ENCODE measurements around the gene RAD51D.
"Not testable (repeated sequence)": the region's sequence is repeated elsewhere in the genome, so short reads cannot be mapped to it uniquely, and the experiment has no call there.

Gene RAD51D

DNA sequence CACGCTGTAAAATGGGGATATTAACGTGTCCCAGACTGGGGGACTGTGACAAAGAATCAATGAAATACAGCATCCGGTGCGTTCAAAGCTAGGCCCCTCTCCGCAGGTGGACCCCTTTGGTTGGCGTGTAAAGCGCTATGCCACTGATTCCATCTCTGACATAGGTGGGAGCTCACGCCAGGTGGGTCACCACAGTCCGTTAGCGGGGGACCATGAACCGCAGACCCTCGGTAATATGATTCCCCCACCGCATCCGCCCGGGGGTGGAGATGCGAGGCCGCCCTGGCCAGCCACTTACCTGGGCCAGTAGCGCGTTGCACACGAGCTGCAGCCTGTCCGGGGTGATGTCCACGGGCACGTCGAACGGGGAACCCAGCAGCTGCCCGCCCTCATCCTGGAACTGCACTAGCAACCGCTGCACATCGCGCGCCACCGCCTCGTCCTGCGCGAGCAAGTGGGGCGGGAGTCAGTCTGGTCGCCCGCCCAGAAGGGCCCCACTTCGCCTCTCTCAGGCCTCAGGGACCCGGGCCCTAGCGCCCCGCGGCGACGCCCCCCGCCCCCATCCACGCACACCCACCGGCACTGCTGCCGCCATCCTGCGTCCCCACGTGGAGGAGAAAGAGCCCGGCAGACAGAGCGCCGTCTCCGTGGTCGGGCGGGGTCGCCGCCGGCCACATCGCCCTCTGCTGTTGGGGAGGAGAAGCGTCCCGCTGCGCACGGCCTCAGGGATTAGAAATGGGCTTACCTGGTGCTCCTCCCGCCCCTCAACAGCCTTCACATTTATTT is 22.2 kb upstream of the RAD51D start, which contains the start of gene NLE1:
NLE1 (minus strand) TSS at position 623 of the 786 bp plus-strand sequence; CDS start at position 595, 28 bp downstream.
- peak; percentile 73 for DNase-seq (ENCODE audit: low read depth)

GRCh38 chr17:35138218-35138617 is 18.6 kb upstream of the RAD51D start:
- DNase-seq (ENCODE audit: low read depth) = no peak

DNA sequence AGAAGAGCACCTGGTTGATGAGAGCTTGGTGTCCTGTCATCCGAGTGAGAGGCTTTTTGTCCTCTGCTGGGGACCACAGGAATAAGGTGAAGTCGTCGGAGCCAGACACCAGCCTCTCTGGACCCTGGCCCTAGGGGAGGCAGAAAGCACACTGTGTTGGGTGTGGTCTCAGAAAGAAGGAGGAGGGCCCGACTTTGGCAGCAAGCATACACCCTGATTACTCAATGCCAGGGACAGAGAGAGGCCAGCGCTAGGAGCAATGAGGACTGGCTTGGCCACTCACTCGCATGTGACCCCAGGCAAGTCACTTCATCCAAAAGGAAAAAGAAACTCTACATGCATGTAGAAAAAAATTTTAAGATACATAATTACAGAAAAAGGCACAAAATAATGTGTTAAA is 15.7 kb upstream of the RAD51D start:
- DNase-seq (ENCODE audit: low read depth) = no peak

GRCh38 chr17:35132816-35133550 is 13.3 kb upstream of the RAD51D start:
- DNase-seq (ENCODE audit: low read depth) = no peak

GRCh38 chr17:35132099-35132498 is 12.4 kb upstream of the RAD51D start:
- no peak for DNase-seq (ENCODE audit: low read depth)

- DNase-seq (ENCODE audit: low read depth) = no peak
Measured at GRCh38 chr17:35130392-35130791, 10.7 kb upstream of the RAD51D start.

DNA sequence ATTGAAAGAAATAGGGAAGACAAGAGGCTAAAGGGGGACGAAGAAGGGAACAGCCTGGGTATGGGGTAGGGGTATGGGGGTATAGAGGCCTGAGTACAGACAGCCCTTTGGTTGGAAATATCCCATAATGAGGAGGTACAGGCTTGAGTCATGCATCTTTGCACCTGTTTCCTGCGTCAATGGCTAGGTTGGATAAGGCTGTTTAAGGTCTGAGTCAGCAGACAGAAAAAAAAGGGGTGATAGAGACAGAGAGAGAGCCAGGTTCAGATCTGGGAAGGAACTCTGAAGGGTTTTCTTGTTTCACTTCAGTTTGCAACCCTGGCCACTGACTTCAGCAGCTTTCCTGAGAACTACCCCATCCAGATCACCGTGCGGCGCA is 10.3 kb upstream of the RAD51D start:
- no peak for DNase-seq (ENCODE audit: low read depth)

- DNase-seq (ENCODE audit: low read depth) = no peak
Measured at GRCh38 chr17:35129154-35129972, 9.7 kb upstream of the RAD51D start.

GRCh38 chr17:35127751-35128514 is 8.3 kb upstream of the RAD51D start:
- no peak for DNase-seq (ENCODE audit: low read depth)

DNA sequence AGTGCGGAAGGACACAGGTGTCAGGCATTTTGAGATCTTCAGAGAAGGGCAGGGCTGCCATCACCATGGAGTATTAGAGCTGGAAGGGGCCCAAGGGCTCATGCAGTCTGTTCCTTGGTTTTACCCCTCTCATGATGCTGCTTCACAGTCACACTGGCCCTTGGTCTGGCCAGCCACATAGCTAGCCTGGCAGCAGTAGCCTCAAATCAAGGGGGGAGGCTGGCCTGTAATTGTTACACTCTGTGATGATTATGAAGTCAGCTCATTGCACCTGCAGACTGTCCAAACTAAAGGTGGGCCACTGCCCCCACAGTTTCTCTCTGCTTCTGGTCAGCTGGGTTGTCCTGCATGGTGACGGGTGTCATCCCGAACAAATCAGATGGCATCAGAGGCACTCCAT is 1.7 kb upstream of the RAD51D start, which contains the start of gene FNDC8:
FNDC8 (plus strand) TSS at position 301 of the 400 bp plus-strand sequence; CDS start at position 380, 79 bp downstream.
- DNase-seq (ENCODE audit: low read depth) = no peak

DNA sequence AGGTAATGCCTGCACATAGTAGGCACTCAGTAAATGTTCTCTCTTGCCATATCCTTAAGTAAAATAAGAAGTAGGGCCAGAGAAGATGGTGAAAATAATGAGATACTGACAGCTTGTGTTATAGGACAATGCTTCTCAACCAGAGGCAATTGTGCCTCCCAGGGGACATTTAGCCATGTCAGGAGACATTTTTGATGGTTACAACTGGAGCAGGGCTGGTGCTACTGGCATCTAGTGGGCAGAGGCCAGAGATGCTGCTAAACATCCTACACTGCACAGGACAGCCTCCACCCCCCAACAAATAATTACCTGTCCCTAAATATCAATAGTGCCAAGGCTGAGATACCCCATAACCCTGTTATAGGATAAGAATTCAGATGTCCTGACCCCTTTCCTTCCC is 1.7 kb downstream of the RAD51D start:
- no peak for DNase-seq (ENCODE audit: low read depth)

DNA sequence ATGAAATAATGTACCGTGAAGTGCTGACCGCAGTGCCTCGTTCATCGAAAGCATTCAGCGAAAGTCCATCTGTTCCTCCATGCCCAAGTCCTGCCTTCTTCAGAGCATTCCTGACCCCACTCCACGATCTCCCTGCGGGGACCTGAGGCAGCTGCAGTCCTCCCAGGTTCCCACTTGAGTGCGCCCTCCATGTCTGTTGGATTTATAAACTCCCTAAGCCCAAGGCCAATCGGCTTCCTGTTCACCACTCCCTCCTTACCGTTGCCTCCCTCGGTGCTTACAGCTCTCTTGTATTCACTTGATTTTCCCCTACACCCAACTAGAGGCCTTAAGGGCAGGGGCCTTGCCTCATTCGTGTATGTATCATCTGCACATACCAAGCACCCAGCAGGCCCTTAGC is 2.8 kb downstream of the RAD51D start:
- DNase-seq (ENCODE audit: low read depth) = no peak

GRCh38 chr17:35110791-35111190 is 8.9 kb downstream of the RAD51D start:
- DNase-seq (ENCODE audit: low read depth) = not testable (repeated sequence)

DNA sequence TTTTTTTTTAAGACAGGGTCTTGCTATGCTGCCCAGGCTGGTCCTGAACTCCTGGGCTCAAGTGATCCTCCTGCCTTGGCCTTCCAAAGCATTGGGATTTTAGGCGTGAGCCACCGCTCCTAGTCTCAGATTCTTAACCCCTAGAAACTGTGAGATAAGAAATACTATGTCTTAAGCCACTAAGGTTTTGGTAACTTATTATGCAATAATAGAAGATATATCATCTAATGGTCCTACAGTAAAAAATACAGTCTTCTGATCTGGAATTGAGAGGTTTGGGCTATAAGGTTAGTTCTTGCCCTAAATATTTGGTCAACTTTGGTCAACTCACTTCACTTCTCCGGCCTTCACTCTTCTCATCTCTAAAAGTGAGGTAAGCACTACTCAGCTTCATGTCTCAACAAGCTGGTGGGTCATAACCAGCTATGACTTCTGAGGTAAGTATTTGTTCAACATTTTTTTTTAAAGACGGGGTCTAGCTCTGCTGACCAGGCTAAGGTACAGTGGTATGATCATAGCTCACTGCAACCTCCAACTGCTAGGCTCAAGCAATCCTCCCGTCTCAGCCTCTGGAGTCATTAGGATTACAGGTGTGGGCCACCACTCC is 14.7 kb downstream of the RAD51D start:
- DNase-seq (ENCODE audit: low read depth) = no peak

DNA sequence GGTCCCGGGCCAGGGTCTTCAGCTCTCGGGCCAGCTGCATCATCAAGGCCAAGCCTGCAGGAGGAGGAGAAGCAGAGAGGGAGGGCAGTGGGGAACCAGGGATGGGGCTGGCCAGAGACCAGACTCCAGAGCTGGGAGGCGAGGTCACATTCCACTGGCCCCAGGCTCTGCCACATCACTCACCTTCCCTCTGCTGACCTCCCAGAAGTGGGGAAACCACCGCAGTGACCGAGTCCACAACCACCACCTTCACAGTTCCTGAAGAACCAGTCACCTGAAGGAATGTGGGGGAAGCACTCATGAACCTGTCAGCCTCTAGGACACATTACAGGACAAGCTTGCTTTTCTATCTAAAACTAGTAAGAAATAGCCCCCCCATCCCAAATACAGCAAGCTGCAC is 16.4 kb downstream of the RAD51D start:
- DNase-seq (ENCODE audit: low read depth) = no peak

GRCh38 chr17:35101725-35102124 is 17.9 kb downstream of the RAD51D start:
- DNase-seq (ENCODE audit: low read depth) = no peak

DNA sequence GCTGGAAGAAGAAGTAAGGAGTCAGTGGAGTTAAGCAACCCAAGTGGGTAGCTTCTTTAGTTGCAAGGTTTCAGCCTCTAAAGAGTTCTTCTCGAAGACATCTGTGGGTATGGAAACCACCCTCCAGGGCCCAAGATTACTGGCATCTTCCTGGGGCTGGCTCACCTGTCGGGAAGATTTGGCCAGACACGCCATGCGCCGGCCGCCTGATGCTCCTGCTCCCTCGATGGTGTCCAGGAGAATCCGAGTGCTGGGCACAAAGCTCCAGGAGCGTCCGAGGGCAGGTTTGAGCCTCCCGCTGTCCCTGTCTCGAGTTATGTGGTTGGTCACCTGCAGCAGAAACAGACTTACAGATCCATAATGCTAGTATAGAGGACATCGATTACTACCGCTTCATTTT is 18.6 kb downstream of the RAD51D start:
- DNase-seq (ENCODE audit: low read depth) = no peak

GRCh38 chr17:35099908-35100307 is 19.8 kb downstream of the RAD51D start:
- DNase-seq (ENCODE audit: low read depth) = no peak

- no peak for DNase-seq (ENCODE audit: low read depth)
Measured at GRCh38 chr17:35097776-35098175, 21.9 kb downstream of the RAD51D start.

DNA sequence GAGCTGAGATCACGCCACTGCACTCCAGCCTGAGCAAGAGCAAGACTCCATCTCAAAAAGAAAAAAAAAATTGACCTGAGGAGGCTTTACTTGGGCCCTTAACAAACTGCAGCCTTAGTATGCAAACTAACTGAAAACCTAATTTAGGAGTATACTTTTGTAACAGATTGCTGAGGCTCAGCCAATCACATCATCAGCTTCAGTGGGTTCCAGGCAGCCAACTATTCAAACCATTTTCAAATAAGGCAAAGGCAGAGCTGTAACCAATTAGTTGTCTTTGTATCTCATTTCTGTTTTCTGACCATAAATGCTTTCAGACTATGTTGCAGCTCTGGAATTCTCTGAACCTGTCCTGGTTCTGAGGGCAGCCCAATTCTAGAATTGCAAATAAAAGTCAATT is 23.9 kb downstream of the RAD51D start:
- no peak for DNase-seq (ENCODE audit: low read depth)

GRCh38 chr17:35094902-35095301 is 24.8 kb downstream of the RAD51D start:
- DNase-seq (ENCODE audit: low read depth) = no peak
